ENCODE measurements around the gene PEX14. TPM values are rescaled to one million over a fixed set of nuclear protein-coding genes. Genes with fewer than 3 reads are reported as not detected.

The PEX14 gene
- total and polyA plus RNA-seq, 11 donors: 14.9 to 28.7 (median 20.4) TPM

DNA sequence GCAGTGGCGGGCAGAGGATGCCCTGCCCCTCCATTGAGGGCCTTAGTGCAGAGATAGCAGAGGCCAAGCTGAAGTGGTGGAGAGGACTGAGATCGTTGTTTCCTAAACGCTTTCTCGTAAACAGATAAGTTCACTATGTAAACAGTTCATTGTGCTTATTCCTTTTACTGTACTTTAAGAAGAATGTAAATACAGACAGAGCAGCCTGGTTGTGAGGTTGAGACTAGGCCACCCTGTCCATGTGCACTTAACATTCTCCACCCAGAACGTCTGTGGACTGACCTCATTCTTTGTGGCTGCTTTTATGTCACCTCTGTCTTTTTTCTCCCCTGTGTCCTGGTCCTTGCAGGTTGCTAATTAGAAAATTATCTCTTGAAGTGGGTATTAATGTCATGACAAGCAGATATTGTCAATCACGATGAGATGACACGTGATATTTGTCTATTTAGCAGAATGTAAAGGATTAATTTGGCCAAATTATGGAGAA, 36.0 kb upstream of the PEX14 start:
- ATAC-seq (peak in 3 of 4 donors; percentile 33 to 82 (median 62)), DNase-seq (no peak)
- intact Hi-C loops (cut with DNase I): loop anchor here in 1 of 10 donors (10.0 kb wide), 1 partner anchor 56 kb away; no protein-coding TSS in a partner anchor
- Histone ChIP-seq H3K9me3 (no peaks in the 10 kb centered on the region), H3K27me3 (no peaks in the 10 kb centered on the region), H3K36me3 (peaks cover 0 to 32% (median 3%) of the 10 kb centered on the region in 9 donors), H3K4me3 (no peak overlapping the region), H3K27ac (peak overlapping the region in 1 of 12 donors; percentile 36), H3K4me1 (no peaks in the 10 kb centered on the region)
- 54 to 61% (median 56%) methylated on average over 7 of the region's 7 CpGs for WGBS, 4 donors
- TF ChIP-seq, protein P1, sequence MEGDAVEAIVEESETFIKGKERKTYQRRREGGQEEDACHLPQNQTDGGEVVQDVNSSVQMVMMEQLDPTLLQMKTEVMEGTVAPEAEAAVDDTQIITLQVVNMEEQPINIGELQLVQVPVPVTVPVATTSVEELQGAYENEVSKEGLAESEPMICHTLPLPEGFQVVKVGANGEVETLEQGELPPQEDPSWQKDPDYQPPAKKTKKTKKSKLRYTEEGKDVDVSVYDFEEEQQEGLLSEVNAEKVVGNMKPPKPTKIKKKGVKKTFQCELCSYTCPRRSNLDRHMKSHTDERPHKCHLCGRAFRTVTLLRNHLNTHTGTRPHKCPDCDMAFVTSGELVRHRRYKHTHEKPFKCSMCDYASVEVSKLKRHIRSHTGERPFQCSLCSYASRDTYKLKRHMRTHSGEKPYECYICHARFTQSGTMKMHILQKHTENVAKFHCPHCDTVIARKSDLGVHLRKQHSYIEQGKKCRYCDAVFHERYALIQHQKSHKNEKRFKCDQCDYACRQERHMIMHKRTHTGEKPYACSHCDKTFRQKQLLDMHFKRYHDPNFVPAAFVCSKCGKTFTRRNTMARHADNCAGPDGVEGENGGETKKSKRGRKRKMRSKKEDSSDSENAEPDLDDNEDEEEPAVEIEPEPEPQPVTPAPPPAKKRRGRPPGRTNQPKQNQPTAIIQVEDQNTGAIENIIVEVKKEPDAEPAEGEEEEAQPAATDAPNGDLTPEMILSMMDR (IDR thresholded peaks at IDR 0.05): no peak
- no peak for TF ChIP-seq POLR2A (IDR thresholded peaks at IDR 0.05)

DNA sequence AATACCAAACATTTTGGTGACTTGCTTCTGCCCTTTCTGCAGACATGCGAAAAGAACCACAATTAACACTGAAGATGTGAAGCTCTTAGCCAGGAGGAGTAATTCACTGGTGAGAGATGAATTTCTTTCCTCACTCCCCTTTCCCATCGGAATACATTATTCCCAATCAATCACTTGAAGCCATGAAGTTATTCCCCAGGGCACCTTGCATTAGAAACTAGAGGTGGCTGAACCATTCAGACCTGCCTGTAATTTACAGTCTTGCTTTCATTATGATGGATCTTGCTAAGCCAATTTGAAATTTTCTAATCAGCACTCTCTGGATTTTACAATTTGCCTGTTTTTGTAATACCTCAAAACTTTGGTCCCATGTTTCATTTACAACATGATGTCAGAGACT, 34.4 kb upstream of the PEX14 start:
- TF ChIP-seq POLR2A (IDR thresholded peaks at IDR 0.05): no peak
- TF ChIP-seq, protein P1 (IDR thresholded peaks at IDR 0.05): no peak
- Histone ChIP-seq H3K27ac (no peak overlapping the region), H3K36me3 (peaks cover 0 to 31% (median 3%) of the 10 kb centered on the region in 9 donors), H3K4me1 (no peaks in the 10 kb centered on the region), H3K9me3 (no peaks in the 10 kb centered on the region), H3K4me3 (no peak overlapping the region), H3K27me3 (no peaks in the 10 kb centered on the region)
- intact Hi-C loops (cut with DNase I): no loop called here
- WGBS, 4 donors: 92 to 98% (median 96%) methylated on average over 2 of the region's 2 CpGs
- ATAC-seq (no peak), DNase-seq (no peak)

DNA sequence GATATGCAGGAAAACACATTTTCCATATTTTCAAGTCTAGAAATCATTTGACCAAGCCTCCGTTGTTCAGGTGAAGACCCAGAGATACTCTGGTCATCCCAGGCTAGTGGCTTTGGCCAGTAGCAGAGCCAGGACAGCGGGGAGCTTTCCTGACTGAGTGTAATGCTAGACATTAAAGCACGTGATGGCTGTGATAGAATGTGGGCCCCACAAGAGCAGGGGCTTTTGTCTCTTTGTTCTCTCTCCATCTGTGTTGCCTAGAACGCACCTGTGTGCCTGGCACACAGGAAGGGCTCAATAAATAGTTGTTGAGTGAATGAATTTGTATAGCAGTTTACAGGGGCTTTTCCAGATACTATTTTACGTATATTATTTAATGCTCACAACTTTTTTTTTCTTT, 34.0 kb upstream of the PEX14 start:
- H3K27me3 ChIP-seq: no peaks in the 10 kb centered on the region
- no peak overlapping the region for H3K27ac ChIP-seq
- intact Hi-C loops (cut with DNase I): no loop called here
- no peaks in the 10 kb centered on the region for H3K4me1 ChIP-seq
- DNase-seq (no peak), ATAC-seq (no peak)
- no peak overlapping the region for H3K4me3 ChIP-seq
- TF ChIP-seq POLR2A (IDR thresholded peaks at IDR 0.05): no peak
- TF ChIP-seq, protein P1 (IDR thresholded peaks at IDR 0.05): no peak
- no peaks in the 10 kb centered on the region for H3K9me3 ChIP-seq
- WGBS, 4 donors: 88 to 96% (median 91%) methylated on average over 5 of the region's 5 CpGs
- H3K36me3 ChIP-seq: peaks cover 0 to 30% (median 3%) of the 10 kb centered on the region in 9 donors

DNA sequence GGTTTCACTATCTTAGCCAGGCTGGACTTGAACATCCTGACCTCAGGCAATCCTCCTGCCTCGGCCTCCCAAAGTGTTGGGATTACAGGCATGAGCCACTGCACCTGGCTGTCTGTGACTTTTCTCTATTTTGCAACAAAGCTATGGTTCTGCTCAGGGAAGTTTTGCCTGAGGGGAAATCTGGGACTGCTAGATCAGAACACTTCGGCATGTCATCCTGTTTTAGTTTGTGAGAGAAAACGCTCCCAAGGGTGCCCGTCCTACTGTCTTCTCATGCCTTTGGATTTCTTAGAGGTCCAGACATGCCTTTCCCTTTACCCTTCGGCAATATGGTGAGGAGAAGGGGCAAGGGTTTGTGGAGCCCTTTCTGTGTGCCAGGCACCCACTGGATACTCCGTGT, 30.5 kb upstream of the PEX14 start:
- H3K27ac ChIP-seq: no peak overlapping the region
- DNase-seq: no peak
- peaks cover 0 to 30% (median 3%) of the 10 kb centered on the region in 9 donors for H3K36me3 ChIP-seq
- WGBS, 4 donors: 94 to 99% (median 95%) methylated on average over 6 of the region's 6 CpGs
- TF ChIP-seq, protein P1 (IDR thresholded peaks at IDR 0.05): no peak
- no peak for TF ChIP-seq POLR2A (IDR thresholded peaks at IDR 0.05)
- H3K4me1 ChIP-seq: no peaks in the 10 kb centered on the region
- no peaks in the 10 kb centered on the region for H3K9me3 ChIP-seq
- H3K27me3 ChIP-seq: no peaks in the 10 kb centered on the region
- H3K4me3 ChIP-seq: no peak overlapping the region
- intact Hi-C loops (cut with DNase I): no loop called here
- ATAC-seq: no peak

Data from heart left ventricle (tissue), 16 donors.